ENCODE data around the gene PPL. TPM values are rescaled to one million over a fixed set of nuclear protein-coding genes. Genes with fewer than 3 reads are reported as not detected.

Gene PPL
- total and polyA plus RNA-seq, 8 donors, result 10.4 to 27.2 (median 14.6) TPM

- H3K36me3 ChIP-seq, result no peaks in the 10 kb centered on the region
- FAIRE-seq (no peak), DNase-seq (peak in 3 of 6 donors; percentile 21 to 50 (median 39)), ATAC-seq (peak; percentile 2 to 11 (median 4))
- TF ChIP-seq CTCF (IDR thresholded peaks at IDR 0.05), result no peak
- peak overlapping the region in 2 of 4 donors; percentile 68 to 86 for H3K4me3 ChIP-seq
- H3K9me3 ChIP-seq, result no peaks in the 10 kb centered on the region
- peaks cover 0 to 14% (median 6%) of the 10 kb centered on the region in 3 donors for H3K4me1 ChIP-seq
- peak overlapping the region; percentile 67 to 89 (median 78) for H3K27ac ChIP-seq
- intact Hi-C loops (cut with DNase I), result no loop called here
- H3K27me3 ChIP-seq, result no peaks in the 10 kb centered on the region
- WGBS, 2 donors, result 64 to 65% methylated on average over 16 of the region's 16 CpGs
These were observed 1.1 kb upstream of the PPL start for GRCh38 chr16:4937782-4938682.

GRCh38 chr16:4936181-4936990, 562 bp downstream of the PPL start:
- FAIRE-seq, result no peak
- Histone ChIP-seq H3K27ac (peak overlapping the region; percentile 71 to 80 (median 75)), H3K4me1 (peaks cover 0 to 6% (median 6%) of the 10 kb centered on the region in 3 donors), H3K4me3 (peak overlapping the region; percentile 56 to 86 (median 64)), H3K9me3 (no peaks in the 10 kb centered on the region), H3K27me3 (no peaks in the 10 kb centered on the region), H3K36me3 (no peaks in the 10 kb centered on the region)
- ATAC-seq, result peak; percentile 47 to 68 (median 62)
- DNase-seq, result peak; percentile 48 to 87 (median 62)
- 1% methylated on average over 41 to 64 of the region's 64 CpGs for WGBS, 2 donors
- TF ChIP-seq CTCF (IDR thresholded peaks at IDR 0.05), result peak in 3 of 4 donors; percentile 7 to 28 (median 8)
- intact Hi-C loops (cut with DNase I), result no loop called here

DNA sequence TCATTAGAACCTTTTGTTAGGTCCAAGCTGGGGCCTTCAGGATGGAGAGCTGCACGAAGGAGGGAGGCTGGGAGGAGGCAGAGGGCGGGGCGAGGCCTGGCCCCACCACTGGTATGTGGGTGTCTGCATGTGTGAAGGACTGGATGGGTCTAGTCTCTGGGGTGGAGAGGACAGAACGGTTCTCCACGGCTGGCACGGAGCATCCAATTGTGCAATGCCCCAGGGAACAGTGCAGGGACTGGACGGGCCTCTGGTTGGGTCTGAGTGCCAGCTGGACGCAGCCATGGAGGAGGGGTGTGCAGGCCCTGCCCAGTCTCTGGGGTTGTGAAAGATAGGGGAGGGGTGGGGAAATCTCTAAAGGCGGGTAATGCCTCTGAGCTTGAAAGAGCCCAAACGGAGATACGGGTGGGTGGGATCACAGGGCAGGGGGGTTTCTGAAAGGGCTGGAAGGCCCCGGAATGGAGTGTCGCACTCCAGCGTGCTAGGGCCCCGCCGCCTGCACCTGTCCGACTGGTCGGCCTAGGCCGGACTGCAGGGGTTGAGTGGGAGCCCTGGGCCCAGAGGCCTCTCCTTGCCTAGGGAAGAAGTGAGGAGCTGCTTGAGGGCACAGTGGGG, 1.6 kb downstream of the PPL start:
- DNase-seq (peak in 5 of 6 donors; percentile 51 to 86 (median 75)), ATAC-seq (peak; percentile 24 to 54 (median 40)), FAIRE-seq (no peak)
- peaks cover 0 to 6% (median 6%) of the 10 kb centered on the region in 3 donors for H3K4me1 ChIP-seq
- no peak for TF ChIP-seq CTCF (IDR thresholded peaks at IDR 0.05)
- WGBS, 2 donors, result 46 to 49% methylated on average over 17 to 19 of the region's 19 CpGs
- H3K9me3 ChIP-seq, result no peaks in the 10 kb centered on the region
- intact Hi-C loops (cut with DNase I), result no loop called here
- peak overlapping the region in 3 of 4 donors; percentile 56 to 86 (median 68) for H3K4me3 ChIP-seq
- no peaks in the 10 kb centered on the region for H3K27me3 ChIP-seq
- H3K27ac ChIP-seq, result peak overlapping the region; percentile 71 to 80 (median 75)
- H3K36me3 ChIP-seq, result no peaks in the 10 kb centered on the region

DNA sequence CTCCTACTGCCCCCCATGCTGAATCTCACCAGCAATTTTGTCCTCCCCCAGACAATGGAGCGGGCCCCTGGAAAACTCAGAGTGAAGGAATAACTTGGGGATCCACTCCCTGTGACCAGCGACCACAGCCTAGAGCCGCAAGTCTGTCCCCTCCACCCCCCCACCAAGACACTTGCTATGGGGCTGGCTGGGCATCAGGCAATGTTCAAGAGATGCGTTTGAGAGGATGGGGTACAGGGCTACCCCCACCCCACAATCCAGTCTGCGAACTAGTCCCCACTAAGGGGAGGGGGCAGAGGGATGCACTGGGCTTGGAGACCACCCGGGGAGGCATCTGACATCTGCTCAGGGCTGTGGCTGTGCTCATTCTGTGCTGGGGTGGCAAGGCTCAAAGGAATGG, 2.4 kb downstream of the PPL start:
- Histone ChIP-seq H3K27ac (peak overlapping the region in 1 of 4 donors; percentile 78), H3K4me1 (peaks cover 0 to 6% (median 6%) of the 10 kb centered on the region in 3 donors), H3K9me3 (no peaks in the 10 kb centered on the region), H3K27me3 (no peaks in the 10 kb centered on the region), H3K36me3 (no peaks in the 10 kb centered on the region), H3K4me3 (no peak overlapping the region)
- no peak for TF ChIP-seq CTCF (IDR thresholded peaks at IDR 0.05)
- no peak for FAIRE-seq
- DNase-seq, result no peak
- 94 to 98% methylated on average over 6 of the region's 6 CpGs for WGBS, 2 donors
- no peak for ATAC-seq
- intact Hi-C loops (cut with DNase I), result no loop called here
